Measurements from ENCODE around the gene CATSPER3. TPM values are rescaled to one million over a fixed set of nuclear protein-coding genes. Genes with fewer than 3 reads are reported as not detected.

The CATSPER3 gene
- total RNA-seq, 1 donor from 2014 or later = 0.80 TPM

- ATAC-seq = no peak
- intact Hi-C loops (cut with DNase I) = no loop called here
- no peak for DNase-seq (ENCODE audit: low spot score)
Measured at GRCh38 chr5:135034963-135035677, 67.4 kb downstream of the CATSPER3 start.

- no peak for DNase-seq (ENCODE audit: low spot score)
- ATAC-seq = no peak
- intact Hi-C loops (cut with DNase I) = no loop called here
Measured at GRCh38 chr5:135035678-135036030, 67.9 kb downstream of the CATSPER3 start.

DNA sequence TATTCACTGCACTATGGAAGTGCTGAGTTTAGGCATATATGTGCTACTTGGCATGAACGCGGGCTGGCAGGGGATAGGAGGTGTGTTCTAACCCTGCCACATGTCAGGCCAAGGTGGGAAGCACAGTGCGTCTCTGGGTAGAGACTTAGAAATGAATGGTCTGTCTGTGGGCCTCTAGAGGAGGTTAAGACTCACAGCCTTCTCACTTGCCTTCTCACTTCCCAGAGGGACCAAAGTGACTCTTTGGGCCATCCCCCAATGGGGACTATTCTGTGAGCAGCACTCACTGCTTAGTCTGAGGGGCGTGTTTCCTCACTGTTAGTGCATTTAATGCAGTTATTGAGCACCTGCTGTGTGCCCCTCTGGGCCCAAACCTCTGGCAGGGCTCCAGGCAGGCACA, 68.7 kb downstream of the CATSPER3 start:
- intact Hi-C loops (cut with DNase I) = no loop called here
- DNase-seq (ENCODE audit: low spot score) = no peak
- ATAC-seq = no peak

DNA sequence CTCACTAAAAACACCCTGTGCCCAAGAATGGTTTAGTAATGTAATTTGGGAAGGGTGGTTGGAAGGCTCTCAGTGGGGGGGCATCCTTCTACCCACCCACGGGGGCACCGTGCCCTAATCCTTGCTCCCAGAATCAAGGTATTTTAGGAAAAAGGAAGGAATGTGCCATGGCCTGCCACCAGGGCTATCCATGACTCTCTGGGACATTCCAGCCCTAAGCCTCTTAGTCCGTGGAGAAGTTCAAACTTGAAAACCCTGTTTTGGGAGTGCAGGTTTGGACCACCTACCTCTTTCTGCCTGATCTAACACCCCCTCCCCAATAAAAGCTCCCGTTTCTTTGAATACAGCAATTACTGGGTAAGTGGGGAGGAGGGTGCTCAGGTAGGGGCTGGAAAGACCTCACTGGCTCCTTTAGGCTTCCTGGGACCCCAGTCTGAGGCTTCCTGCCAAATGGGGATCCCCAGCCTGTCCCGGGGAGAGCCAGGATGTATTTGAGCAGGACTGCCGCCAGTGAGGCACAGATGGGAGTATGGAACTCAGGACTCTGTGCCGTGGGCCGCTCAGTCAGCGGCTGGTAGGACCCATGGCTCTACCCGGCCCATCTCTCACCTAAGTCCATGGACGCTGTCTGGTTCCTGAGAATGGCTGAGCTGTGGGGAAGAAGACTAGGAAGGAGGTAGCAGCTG, 70.0 kb downstream of the CATSPER3 start:
- intact Hi-C loops (cut with DNase I) = no loop called here
- DNase-seq (ENCODE audit: low spot score) (no peak), ATAC-seq (no peak)

DNA sequence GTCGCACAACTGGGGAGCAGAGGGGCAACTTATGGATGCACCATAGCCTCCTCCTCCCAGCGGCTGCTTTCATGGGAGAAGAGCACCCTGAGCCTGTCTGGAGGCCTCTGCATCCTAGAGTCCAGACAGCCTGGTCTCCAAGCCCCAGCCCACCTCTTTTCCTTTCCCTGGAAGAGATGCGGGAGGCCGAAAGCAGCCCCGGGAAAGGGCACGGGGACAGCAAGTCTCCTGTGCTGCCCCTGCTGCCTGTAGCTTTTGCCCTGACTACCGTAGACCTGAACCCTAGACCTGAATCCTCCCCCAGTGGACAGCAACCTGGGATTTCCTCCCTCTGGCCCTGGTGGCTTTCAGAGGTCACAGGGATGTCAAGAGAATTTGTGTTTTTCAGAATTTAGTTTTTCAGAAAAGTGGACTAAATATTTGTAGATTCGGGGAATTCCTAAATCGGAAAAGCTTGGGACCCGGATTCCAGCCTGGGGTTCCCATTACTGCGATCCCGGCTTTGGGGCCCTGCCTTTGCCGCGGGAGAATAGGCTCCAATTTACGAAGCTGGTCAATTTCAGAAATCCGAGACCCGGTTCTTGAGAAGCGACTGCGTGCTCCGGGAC, 70.6 kb downstream of the CATSPER3 start:
- no peak for ATAC-seq
- intact Hi-C loops (cut with DNase I) = no loop called here
- no peak for DNase-seq (ENCODE audit: low spot score)

DNA sequence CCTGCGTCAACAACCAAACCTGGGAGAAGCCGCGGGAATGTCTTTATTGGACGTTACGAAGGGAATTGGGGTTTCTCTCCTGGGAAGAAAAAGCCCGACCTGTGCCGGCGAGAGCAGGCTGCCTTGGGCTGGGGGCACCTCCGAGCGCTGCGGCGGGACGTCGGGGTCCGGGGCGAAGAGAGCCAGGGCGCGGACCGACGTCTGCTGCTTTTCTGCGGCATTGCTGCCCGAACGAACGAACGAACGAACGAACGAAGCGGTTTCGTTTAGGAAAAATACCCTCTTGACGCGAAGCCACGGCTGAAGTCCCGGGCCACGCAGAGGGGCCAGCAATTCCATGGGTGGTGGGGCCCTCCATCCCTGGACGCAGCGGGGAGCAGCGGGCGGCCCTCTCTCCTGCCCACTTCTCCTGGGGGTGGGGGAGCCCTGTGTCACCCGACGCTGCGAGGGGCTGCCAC, 71.1 kb downstream of the CATSPER3 start:
- ATAC-seq (no peak), DNase-seq (ENCODE audit: low spot score) (no peak)
- intact Hi-C loops (cut with DNase I) = no loop called here

GRCh38 chr5:135039271-135040033, 71.7 kb downstream of the CATSPER3 start:
- intact Hi-C loops (cut with DNase I) = no loop called here
- no peak for DNase-seq (ENCODE audit: low spot score)
- peak; percentile 7 for ATAC-seq

DNA sequence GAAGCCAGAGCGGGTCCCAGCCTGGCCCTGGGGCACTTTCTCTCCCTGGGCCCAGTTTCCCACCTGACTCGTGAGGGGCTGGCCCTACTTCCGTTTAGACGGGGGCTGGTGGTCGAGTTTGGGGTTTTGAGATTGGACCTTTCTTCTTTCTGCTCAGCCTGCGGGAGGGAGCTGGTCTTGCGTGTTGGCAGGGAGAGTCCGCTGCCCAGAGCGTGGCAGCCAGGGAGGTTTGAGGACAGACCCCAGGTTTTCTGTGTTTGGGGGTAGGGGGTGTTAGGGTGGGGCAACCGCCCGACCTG, 72.3 kb downstream of the CATSPER3 start:
- intact Hi-C loops (cut with DNase I) = no loop called here
- no peak for DNase-seq (ENCODE audit: low spot score)
- no peak for ATAC-seq

- DNase-seq (ENCODE audit: low spot score) = no peak
- ATAC-seq = no peak
- intact Hi-C loops (cut with DNase I) = no loop called here
Measured at GRCh38 chr5:135040333-135041144, 72.8 kb downstream of the CATSPER3 start.

- intact Hi-C loops (cut with DNase I) = no loop called here
- ATAC-seq = no peak
- DNase-seq (ENCODE audit: low spot score) = no peak
Measured at GRCh38 chr5:135041145-135041587, 73.5 kb downstream of the CATSPER3 start.

- intact Hi-C loops (cut with DNase I) = no loop called here
Measured at GRCh38 chr5:135041726-135042125, 74.0 kb downstream of the CATSPER3 start.

DNA sequence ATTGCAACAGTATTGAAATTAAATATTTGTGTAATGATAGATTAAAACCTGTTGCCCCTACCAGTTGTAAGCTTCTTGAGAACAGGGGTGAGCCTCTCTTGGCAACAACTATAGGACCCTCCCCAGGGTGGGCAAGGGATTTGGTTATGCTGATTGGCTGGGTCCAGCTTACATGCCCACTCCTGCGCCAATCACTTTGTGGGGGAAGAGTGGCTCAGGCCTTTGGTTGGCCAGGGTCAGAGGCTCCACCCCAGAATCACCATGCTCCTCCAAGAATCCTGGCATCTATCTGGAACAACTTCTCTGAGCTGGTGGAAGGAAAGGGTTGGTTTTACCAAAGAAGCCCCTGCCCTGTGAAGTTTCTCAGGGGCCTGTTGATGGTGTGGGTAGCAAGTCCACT, 74.9 kb downstream of the CATSPER3 start:
- intact Hi-C loops (cut with DNase I) = no loop called here
- DNase-seq (ENCODE audit: low spot score) (no peak), ATAC-seq (no peak)

More at GRCh38 chr5:135041726-135042125, 74.0 kb downstream of the CATSPER3 start:
- DNase-seq (ENCODE audit: low spot score) (no peak), ATAC-seq (no peak)

GRCh38 chr5:135045488-135045887, 77.8 kb downstream of the CATSPER3 start:
- no peak for DNase-seq (ENCODE audit: low spot score)
- no peak for ATAC-seq
- intact Hi-C loops (cut with DNase I) = no loop called here

- no peak for DNase-seq (ENCODE audit: low spot score)
- no peak for ATAC-seq
- intact Hi-C loops (cut with DNase I) = no loop called here
Measured at GRCh38 chr5:135046661-135047346, 79.1 kb downstream of the CATSPER3 start.

GRCh38 chr5:135047347-135047695, 79.6 kb downstream of the CATSPER3 start:
- DNase-seq (ENCODE audit: low spot score) = no peak
- intact Hi-C loops (cut with DNase I) = no loop called here
- ATAC-seq = no peak

GRCh38 chr5:135048286-135048685, 80.6 kb downstream of the CATSPER3 start:
- no peak for DNase-seq (ENCODE audit: low spot score)
- ATAC-seq = peak; percentile 19
- intact Hi-C loops (cut with DNase I) = no loop called here

- intact Hi-C loops (cut with DNase I) = no loop called here
- no peak for ATAC-seq
Measured at GRCh38 chr5:135048930-135049329, 81.2 kb downstream of the CATSPER3 start.

GRCh38 chr5:135050244-135050767, 82.6 kb downstream of the CATSPER3 start:
- intact Hi-C loops (cut with DNase I) = no loop called here
- DNase-seq (ENCODE audit: low spot score) = no peak
- ATAC-seq = no peak

More at GRCh38 chr5:135048930-135049329, 81.2 kb downstream of the CATSPER3 start:
- no peak for DNase-seq (ENCODE audit: low spot score)

Data from sciatic nerve (tissue), 2 donors.